Measurements from ENCODE around the gene ITPR2.
"Not testable (repeated sequence)": the region's sequence is repeated elsewhere in the genome, so short reads cannot be mapped to it uniquely, and the experiment has no call there.

The ITPR2 gene

DNA sequence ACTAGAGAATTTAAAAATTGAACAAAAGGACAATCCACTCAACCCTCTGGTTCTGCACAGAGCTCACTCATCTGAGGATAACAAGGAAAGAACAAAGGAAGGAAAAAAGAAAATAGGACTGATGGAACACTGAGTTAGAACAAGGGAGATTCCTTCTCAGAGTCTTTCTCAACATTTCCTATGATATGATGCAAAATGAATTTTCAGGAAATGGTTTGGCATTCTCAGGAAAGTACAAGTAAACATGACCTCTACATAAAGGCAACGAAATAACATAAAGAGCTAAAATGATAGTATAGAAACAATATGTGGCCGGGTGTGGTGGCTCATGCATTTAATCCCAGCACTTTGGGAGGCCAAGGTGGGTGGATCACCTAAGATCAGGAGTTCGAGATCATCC is 135.8 kb downstream of the ITPR2 start:
- no peak for DNase-seq

GRCh38 chr12:26696613-26697092 is 136.3 kb downstream of the ITPR2 start:
- no peak for DNase-seq

- no peak for DNase-seq
These were observed 136.9 kb downstream of the ITPR2 start for GRCh38 chr12:26696048-26696612.

- no peak for DNase-seq
These were observed 138.6 kb downstream of the ITPR2 start for GRCh38 chr12:26694402-26694801.

GRCh38 chr12:26692407-26692806 is 140.6 kb downstream of the ITPR2 start:
- no peak for DNase-seq

DNA sequence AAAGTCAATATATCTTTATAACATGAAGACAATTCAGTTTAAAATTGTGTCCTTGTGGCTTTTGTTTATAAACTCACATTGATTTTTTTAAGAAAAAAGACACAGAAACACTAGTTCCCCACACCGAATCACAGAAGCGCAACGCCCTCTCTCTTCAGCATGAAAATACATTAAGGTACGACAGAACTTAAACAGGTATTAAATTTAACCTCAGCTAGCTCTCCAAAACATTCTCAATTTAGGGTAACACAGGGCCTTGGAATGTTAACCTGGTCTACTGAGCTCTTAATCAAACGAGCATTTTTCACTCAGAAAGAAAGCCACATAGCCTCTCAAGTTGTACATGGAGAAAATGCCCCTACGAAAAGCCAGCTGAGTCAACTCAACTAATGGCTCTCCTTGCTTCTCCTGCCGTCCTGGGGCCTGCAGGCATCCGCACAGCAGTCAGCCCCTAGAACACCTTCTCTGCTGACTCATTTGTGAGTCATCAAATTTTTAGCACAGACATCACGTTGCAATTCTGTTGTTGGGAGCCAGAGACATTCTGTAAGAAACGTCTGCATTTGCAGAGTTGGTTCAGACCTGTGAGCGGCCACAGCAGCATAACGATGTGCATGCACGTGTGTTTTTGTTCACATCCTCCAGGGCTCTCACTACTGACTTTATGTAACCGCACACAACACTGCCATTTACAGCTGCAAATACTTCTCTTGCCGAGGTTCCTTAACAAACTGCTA is 141.6 kb downstream of the ITPR2 start:
- no peak for DNase-seq

GRCh38 chr12:26690601-26691000 is 142.4 kb downstream of the ITPR2 start:
- DNase-seq, result no peak

DNA sequence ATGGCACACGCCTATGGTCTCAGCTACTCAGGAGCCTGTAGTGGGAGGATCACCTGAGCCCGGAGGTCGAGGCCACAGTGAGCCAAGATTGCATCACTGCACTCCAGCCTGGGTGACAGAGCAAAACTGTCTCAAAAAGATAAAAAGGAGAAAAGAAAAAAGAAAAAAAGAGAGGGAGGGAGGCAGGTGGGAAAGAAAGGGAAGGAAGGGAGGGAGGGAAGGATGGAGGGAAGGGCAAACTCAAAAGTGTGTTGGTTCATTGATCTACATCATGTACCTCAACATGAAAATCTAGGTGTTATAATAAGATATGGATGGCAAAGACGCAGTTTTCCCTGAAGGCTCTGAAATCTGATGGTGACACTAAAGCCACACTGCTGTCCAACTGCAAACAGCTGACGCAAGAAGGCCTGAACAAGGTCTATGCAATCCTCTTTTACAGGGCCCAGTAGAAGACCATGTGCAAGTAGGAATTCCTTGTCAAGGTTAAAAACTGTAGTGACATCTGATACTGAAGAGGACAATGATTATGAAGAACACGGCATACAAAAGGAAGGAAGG is 143.6 kb downstream of the ITPR2 start:
- no peak for DNase-seq

GRCh38 chr12:26688344-26688904 is 144.6 kb downstream of the ITPR2 start:
- no peak for DNase-seq

DNA sequence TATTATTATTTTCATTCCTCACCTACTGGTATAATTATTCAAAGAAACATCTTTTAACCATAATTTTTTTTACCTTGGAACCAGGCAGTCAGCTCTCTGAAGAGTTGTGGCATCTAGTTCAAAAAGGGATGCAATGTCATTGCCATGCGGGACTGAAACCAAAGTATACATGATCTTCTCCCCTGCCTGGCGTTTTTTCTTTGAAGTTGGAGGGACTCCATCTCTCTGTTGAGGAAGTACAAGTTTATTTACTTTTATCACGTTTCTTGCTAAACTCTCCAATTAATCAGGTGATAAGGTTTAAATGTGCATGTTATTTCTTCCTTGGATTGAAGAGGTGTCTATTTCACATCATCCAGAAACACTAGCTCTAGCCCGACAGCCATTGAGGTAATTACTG is 146.6 kb downstream of the ITPR2 start:
- DNase-seq, result no peak

DNA sequence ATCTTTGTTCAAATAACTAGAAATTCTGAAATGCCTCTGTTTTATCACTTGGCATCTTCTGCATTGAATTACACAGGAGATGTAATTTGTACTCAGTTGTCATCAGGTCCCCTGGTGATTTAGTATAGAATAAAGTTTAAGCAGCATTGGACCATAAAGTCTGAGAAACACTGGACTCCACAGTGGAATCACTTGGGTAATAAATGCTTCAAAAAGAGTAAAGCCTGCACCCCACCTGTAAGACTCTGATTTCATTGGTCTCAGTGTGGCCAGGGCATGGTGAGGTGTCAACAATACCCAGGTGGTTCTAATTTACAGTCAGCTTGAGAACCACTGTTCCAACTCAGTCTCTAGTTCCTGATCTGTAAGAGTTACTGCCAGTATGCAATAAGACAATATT is 148.9 kb downstream of the ITPR2 start:
- no peak for DNase-seq

GRCh38 chr12:26683443-26683842 is 149.6 kb downstream of the ITPR2 start:
- no peak for DNase-seq

GRCh38 chr12:26680727-26681455 is 152.1 kb downstream of the ITPR2 start:
- DNase-seq, result no peak

- no peak for DNase-seq
These were observed 154.0 kb downstream of the ITPR2 start for GRCh38 chr12:26678697-26679660.

GRCh38 chr12:26671487-26671886 is 161.5 kb downstream of the ITPR2 start:
- DNase-seq, result not testable (repeated sequence)

GRCh38 chr12:26668847-26669246 is 164.1 kb downstream of the ITPR2 start:
- DNase-seq, result no peak

GRCh38 chr12:26668230-26668629 is 164.8 kb downstream of the ITPR2 start:
- DNase-seq, result no peak

DNA sequence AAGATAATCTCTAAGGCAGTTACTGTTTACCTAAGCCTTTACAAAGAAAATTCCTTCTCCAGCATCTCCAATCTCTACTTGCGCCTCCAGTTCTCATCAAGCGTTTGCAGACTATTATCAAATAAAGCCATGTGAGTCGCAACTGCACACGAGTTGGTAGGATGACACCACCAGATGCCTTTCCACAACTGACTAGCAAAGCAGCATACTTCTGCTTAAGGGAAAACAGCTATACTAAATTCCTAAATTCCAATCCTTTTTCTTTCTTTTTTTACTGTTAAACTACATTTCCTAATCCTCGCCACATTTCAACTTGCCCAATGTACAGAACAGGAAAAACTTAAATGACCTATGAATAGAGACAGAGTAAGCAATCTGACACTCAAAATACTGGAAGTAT is 166.7 kb downstream of the ITPR2 start:
- no peak for DNase-seq

- no peak for DNase-seq
These were observed 171.6 kb downstream of the ITPR2 start for GRCh38 chr12:26661399-26661798.

- no peak for DNase-seq
These were observed 173.1 kb downstream of the ITPR2 start for GRCh38 chr12:26659930-26660329.

GRCh38 chr12:26658991-26659390 is 174.0 kb downstream of the ITPR2 start:
- DNase-seq, result no peak

DNA sequence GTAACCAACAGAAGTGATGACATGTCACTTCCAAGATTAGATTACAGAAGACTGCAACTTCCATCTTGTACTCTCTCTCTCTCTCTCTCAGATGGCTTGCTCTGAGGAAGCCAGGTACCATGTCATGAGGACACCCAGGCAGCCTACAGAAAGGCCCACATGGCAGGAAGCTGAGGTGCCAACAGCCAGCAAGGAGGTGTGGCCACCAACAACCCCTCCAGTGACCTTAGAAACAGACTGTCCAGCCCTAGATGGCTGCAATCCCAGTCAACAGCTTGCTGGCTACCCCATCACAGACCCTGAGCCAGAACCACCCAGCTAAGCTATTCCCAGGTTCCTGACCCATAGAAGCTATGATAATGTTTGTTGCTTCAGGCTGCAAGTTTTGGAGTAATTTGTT is 178.4 kb downstream of the ITPR2 start:
- no peak for DNase-seq

Measured in activated CD4-positive, alpha-beta T cell treated with anti-CD3 and anti-CD28 coated beads for 1 hour (primary cell).